ENCODE measurements around the gene BCAS3. TPM values are rescaled to one million over a fixed set of nuclear protein-coding genes. Genes with fewer than 3 reads are reported as not detected.

Gene BCAS3
- total RNA-seq, 1 experiment from 2014 or later: 14.4 TPM

DNA sequence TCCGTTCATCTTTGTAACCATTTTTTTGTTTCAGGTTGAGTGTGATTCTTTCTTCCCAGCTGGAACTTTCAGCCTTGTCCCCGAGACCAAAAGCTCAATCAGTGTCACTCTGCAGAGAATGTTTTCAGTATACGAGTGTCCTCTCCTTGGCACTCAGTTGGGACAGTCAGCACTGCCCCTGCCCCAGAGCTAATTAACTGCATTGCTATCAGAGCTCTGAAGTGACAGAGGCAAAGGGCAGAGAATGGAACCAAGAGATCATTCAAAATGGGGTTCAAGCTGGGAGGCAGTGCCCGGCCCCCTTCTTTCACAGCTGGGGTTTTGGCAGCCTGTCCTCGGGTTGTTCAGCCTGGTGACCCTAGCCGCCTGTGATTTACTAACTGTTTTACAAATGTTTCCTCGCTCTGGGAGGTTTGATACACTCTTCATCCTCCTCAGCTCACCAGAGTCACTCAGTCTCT lies 526.0 kb downstream of the BCAS3 start:
- CTCF ChIA-PET: no interaction called here
- POLR2A ChIA-PET (ENCODE audit: low non-redundant PET): no interaction called here
- no peak for DNase-seq (ENCODE audit: low spot score)
- no peaks in the 10 kb centered on the region for H3K27me3 ChIP-seq (replicated peaks; ENCODE audit: insufficient read depth, low read depth, low read length, poor library complexity)
- H3K4me3 ChIP-seq (ENCODE audit: low read depth, low read length, poor library complexity, severe bottlenecking): no peak overlapping the region
- no peak overlapping the region for H3K27ac ChIP-seq (ENCODE audit: low read depth, low read length, poor library complexity, severe bottlenecking)
- H3K4me1 ChIP-seq (ENCODE audit: insufficient read depth, low read length, poor library complexity, severe bottlenecking): no peaks in the 10 kb centered on the region
- BruUV-seq (replicated peaks): no TSS peak
- intact Hi-C loops (cut with micrococcal nuclease; ENCODE audit: unreplicated experiment): no loop called here
- H3K9me3 ChIP-seq (ENCODE audit: low read depth, low read length, poor library complexity, severe bottlenecking): no peaks in the 10 kb centered on the region
- no peaks in the 10 kb centered on the region for H3K36me3 ChIP-seq (ENCODE audit: insufficient read depth, low read length, poor library complexity, severe bottlenecking)
- TF ChIP-seq CTCF (conservative IDR thresholded peaks at IDR 0.05; ENCODE audit: low read depth, low read length) (no peak), EZH2 (IDR thresholded peaks at IDR 0.05; ENCODE audit: borderline replicate concordance, low read depth, low read length, poor library complexity, severe bottlenecking) (no peak)

- POLR2A ChIA-PET (ENCODE audit: low non-redundant PET): no interaction called here
- Histone ChIP-seq H3K36me3 (ENCODE audit: insufficient read depth, low read length, poor library complexity, severe bottlenecking) (no peaks in the 10 kb centered on the region), H3K4me3 (ENCODE audit: low read depth, low read length, poor library complexity, severe bottlenecking) (no peak overlapping the region), H3K4me1 (ENCODE audit: insufficient read depth, low read length, poor library complexity, severe bottlenecking) (no peaks in the 10 kb centered on the region), H3K9me3 (ENCODE audit: low read depth, low read length, poor library complexity, severe bottlenecking) (no peaks in the 10 kb centered on the region), H3K27ac (ENCODE audit: low read depth, low read length, poor library complexity, severe bottlenecking) (no peak overlapping the region), H3K27me3 (replicated peaks; ENCODE audit: insufficient read depth, low read depth, low read length, poor library complexity) (no peaks in the 10 kb centered on the region)
- TF ChIP-seq CTCF (conservative IDR thresholded peaks at IDR 0.05; ENCODE audit: low read depth, low read length): no peak
- TF ChIP-seq EZH2 (IDR thresholded peaks at IDR 0.05; ENCODE audit: borderline replicate concordance, low read depth, low read length, poor library complexity, severe bottlenecking): no peak
- no TSS peak for BruUV-seq (replicated peaks)
- CTCF ChIA-PET: no interaction called here
- no peak for DNase-seq (ENCODE audit: low spot score)
- intact Hi-C loops (cut with micrococcal nuclease; ENCODE audit: unreplicated experiment): no loop called here
These were observed 526.8 kb downstream of the BCAS3 start for GRCh38 chr17:61204456-61204855.

DNA sequence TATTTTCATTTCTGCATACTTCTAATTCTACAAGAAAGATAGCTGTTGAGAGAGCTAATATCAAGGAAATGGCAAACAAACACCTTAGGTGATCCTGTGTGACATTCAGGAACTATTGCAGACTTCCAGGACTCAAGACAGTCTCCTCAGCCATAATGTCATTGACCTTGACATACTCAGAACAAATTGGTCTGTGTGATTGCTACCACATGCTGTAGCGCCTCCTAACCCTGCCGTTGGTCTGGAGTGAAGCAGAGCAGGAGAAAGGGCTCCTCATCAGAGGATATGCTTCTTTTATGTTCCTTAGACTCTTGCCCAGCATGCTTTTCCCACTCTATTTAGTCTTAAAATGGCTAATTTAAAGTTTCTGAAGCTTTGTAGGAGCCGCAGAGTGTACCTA lies 527.8 kb downstream of the BCAS3 start:
- intact Hi-C loops (cut with micrococcal nuclease; ENCODE audit: unreplicated experiment): no loop called here
- no peaks in the 10 kb centered on the region for H3K36me3 ChIP-seq (ENCODE audit: insufficient read depth, low read length, poor library complexity, severe bottlenecking)
- POLR2A ChIA-PET (ENCODE audit: low non-redundant PET): no interaction called here
- CTCF ChIA-PET: no interaction called here
- DNase-seq (ENCODE audit: low spot score): no peak
- no peak overlapping the region for H3K4me3 ChIP-seq (ENCODE audit: low read depth, low read length, poor library complexity, severe bottlenecking)
- H3K9me3 ChIP-seq (ENCODE audit: low read depth, low read length, poor library complexity, severe bottlenecking): no peaks in the 10 kb centered on the region
- no peak for TF ChIP-seq CTCF (conservative IDR thresholded peaks at IDR 0.05; ENCODE audit: low read depth, low read length)
- TF ChIP-seq EZH2 (IDR thresholded peaks at IDR 0.05; ENCODE audit: borderline replicate concordance, low read depth, low read length, poor library complexity, severe bottlenecking): no peak
- H3K27ac ChIP-seq (ENCODE audit: low read depth, low read length, poor library complexity, severe bottlenecking): no peak overlapping the region
- no peaks in the 10 kb centered on the region for H3K4me1 ChIP-seq (ENCODE audit: insufficient read depth, low read length, poor library complexity, severe bottlenecking)
- no peaks in the 10 kb centered on the region for H3K27me3 ChIP-seq (replicated peaks; ENCODE audit: insufficient read depth, low read depth, low read length, poor library complexity)
- BruUV-seq (replicated peaks): no TSS peak

Measured in A673 (cell line).